Ascending aorta (tissue), 2 donors: Measurements from ENCODE around the gene LRBA. TPM values are rescaled to one million over a fixed set of nuclear protein-coding genes. Genes with fewer than 3 reads are reported as not detected.

Source experiments
- DNase-seq, 2 donors: peaks; one replicate each; pipeline ENCODE4 v3.0.0-alpha.2; 2019; ENCODE audit warnings: low spot score in 2 of 2
- H3K27ac ChIP-seq, 2 donors: fragments of 200-600 bp; sonication (generic); one replicate each; pipeline ENCODE4 v1.5.1; 2016 to 2017; ENCODE audit warnings: mild to moderate bottlenecking in 1 of 2
- H3K27me3 ChIP-seq: fragments of 200-600 bp; sonication (generic); one replicate; pipeline ENCODE4 v1.5.1; 2017
- H3K36me3 ChIP-seq, 2 donors: fragments of 200-600 bp; sonication (generic); one replicate each; pipeline ENCODE4 v1.5.1; 2016
- H3K4me1 ChIP-seq, 2 donors: fragments of 200-600 bp; sonication (generic); one replicate each; pipeline ENCODE4 v1.5.1; 2016 to 2017; ENCODE audit warnings: mild to moderate bottlenecking in 1 of 2
- H3K4me3 ChIP-seq, 2 donors: fragments of 200-600 bp; sonication (generic); one replicate each; pipeline ENCODE4 v1.5.1; 2016 to 2017; ENCODE audit warnings: mild to moderate bottlenecking in 1 of 2
- H3K9me3 ChIP-seq, 2 donors: fragments of 200-600 bp; sonication (generic); one replicate each; pipeline ENCODE4 v1.5.1; 2016
- CTCF ChIP-seq, 3 experiments: fragments of 200-600 bp in 2 of 3; fragments of 450-650 bp in 1 of 3; sonication (generic) in 2 of 3; IDR thresholded peaks; one replicate each; pipeline ENCODE4 v1.5.1; 2016 to 2019; ENCODE audit warnings: antibody characterized with exemption in 3 of 3, mild to moderate bottlenecking in 1 of 3, moderate library complexity in 1 of 3
- intact Hi-C: fragments of 100-400 bp; cut with DNase I; formaldehyde crosslinking; loops from one replicate; pipeline ENCODE4 v1.15.1; 2023
- total RNA-seq: library from RNA; depleted of rRNA; stranded (reverse); fragments of >200 nt; gene quantifications from one replicate; pipeline ENCODE4 v1.1.0, GENCODE V29; 2016

The LRBA gene
- total RNA-seq, 1 donor from 2014 or later = 15.2 TPM

GRCh38 chr4:150253965-150254630 lies 761.0 kb downstream of the LRBA start:
- DNase-seq = peak in 1 of 2 donors; percentile 58
- no peaks in the 10 kb centered on the region for H3K4me1 ChIP-seq
- no peaks in the 10 kb centered on the region for H3K9me3 ChIP-seq
- no peaks in the 10 kb centered on the region for H3K27me3 ChIP-seq
- no peak overlapping the region for H3K4me3 ChIP-seq
- TF ChIP-seq CTCF (IDR thresholded peaks at IDR 0.05) = no peak
- intact Hi-C loops = no loop called here
- H3K36me3 ChIP-seq = peaks cover 11 to 32% of the 10 kb centered on the region in 2 donors
- H3K27ac ChIP-seq = no peak overlapping the region

- Histone ChIP-seq H3K4me3 (no peak overlapping the region), H3K27me3 (no peaks in the 10 kb centered on the region), H3K36me3 (peaks cover 12 to 36% of the 10 kb centered on the region in 2 donors), H3K9me3 (no peaks in the 10 kb centered on the region), H3K27ac (no peak overlapping the region), H3K4me1 (no peaks in the 10 kb centered on the region)
- peak in 1 of 2 donors; percentile 59 for DNase-seq
- no peak for TF ChIP-seq CTCF (IDR thresholded peaks at IDR 0.05)
- intact Hi-C loops = no loop called here
These were observed 761.7 kb downstream of the LRBA start for GRCh38 chr4:150253416-150253815.

- H3K9me3 ChIP-seq = no peaks in the 10 kb centered on the region
- no peaks in the 10 kb centered on the region for H3K27me3 ChIP-seq
- no peak overlapping the region for H3K27ac ChIP-seq
- intact Hi-C loops = no loop called here
- peak in 1 of 2 donors; percentile 35 for DNase-seq
- TF ChIP-seq CTCF (IDR thresholded peaks at IDR 0.05) = no peak
- no peak overlapping the region for H3K4me3 ChIP-seq
- H3K4me1 ChIP-seq = no peaks in the 10 kb centered on the region
- H3K36me3 ChIP-seq = peaks cover 18 to 41% of the 10 kb centered on the region in 2 donors
These were observed 762.3 kb downstream of the LRBA start for GRCh38 chr4:150252741-150253140.

GRCh38 chr4:150252306-150252705 lies 762.8 kb downstream of the LRBA start:
- Histone ChIP-seq H3K4me3 (no peak overlapping the region), H3K4me1 (no peaks in the 10 kb centered on the region), H3K36me3 (peaks cover 18 to 44% of the 10 kb centered on the region in 2 donors), H3K27ac (no peak overlapping the region), H3K9me3 (no peaks in the 10 kb centered on the region), H3K27me3 (no peaks in the 10 kb centered on the region)
- intact Hi-C loops = no loop called here
- TF ChIP-seq CTCF (IDR thresholded peaks at IDR 0.05) = no peak
- peak in 1 of 2 donors; percentile 15 for DNase-seq

GRCh38 chr4:150251752-150252190 lies 763.3 kb downstream of the LRBA start:
- no peaks in the 10 kb centered on the region for H3K4me1 ChIP-seq
- DNase-seq = peak in 1 of 2 donors; percentile 37
- no peak overlapping the region for H3K4me3 ChIP-seq
- no peaks in the 10 kb centered on the region for H3K27me3 ChIP-seq
- no peak overlapping the region for H3K27ac ChIP-seq
- intact Hi-C loops = no loop called here
- H3K9me3 ChIP-seq = no peaks in the 10 kb centered on the region
- H3K36me3 ChIP-seq = peaks cover 17 to 44% of the 10 kb centered on the region in 2 donors
- no peak for TF ChIP-seq CTCF (IDR thresholded peaks at IDR 0.05)
